ENCODE results near the gene FBXO2. TPM values are rescaled to one million over a fixed set of nuclear protein-coding genes. Genes with fewer than 3 reads are reported as not detected.

Gene FBXO2
- total and polyA plus RNA-seq, 10 of the 15 experiments (the other 5 are each of a cell fraction or from before 2014, with no cell fraction given), result 0.06 to 0.41 (median 0.18) TPM; not detected in 4

DNA sequence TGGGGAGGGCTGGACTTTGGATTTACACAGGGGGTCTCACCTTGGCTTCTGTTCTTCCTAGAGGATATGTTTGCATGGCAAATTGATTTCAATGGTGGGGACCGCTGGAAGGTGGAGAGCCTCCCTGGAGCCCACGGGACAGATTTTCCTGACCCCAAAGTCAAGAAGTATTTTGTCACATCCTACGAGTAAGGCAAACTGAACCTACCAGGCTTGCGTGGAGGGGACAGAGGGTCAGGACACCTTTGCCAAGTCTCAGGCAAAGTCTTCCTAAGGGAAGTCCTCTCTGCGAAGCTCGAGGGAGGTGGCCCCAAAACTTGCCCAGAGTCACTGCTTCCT is 16.9 kb upstream of the FBXO2 start:
- H4K20me1 ChIP-seq (ENCODE audit: control insufficient read depth, insufficient read depth), result no peaks in the 10 kb centered on the region
- no peaks in the 10 kb centered on the region for H3K9me3 ChIP-seq (replicated peaks; ENCODE audit: control insufficient read depth, insufficient read depth, low read length)
- WGBS (ENCODE audit: insufficient coverage, insufficient replicate concordance, low lambda C conversion rate, missing lambda C conversion rate), result 75% methylated on average over 6 of the region's 6 CpGs
- peaks cover 2 to 15% of the 10 kb centered on the region in 2 experiments for H3K36me3 ChIP-seq (ENCODE audit: control insufficient read depth in 2 of 2, insufficient read depth in 2 of 2, low read length in 1 of 2)
- in situ Hi-C loops (cut with MboI), result no loop called here
- no peak overlapping the region for H3K4me2 ChIP-seq (ENCODE audit: control insufficient read depth, insufficient read depth)
- H3K27ac ChIP-seq (ENCODE audit: control insufficient read depth, insufficient read depth), result peak overlapping the region; percentile 80; the same call in 1 of the 2 replicates
- FAIRE-seq (no peak), DNase-seq (ENCODE audit: low read depth, low spot score) (no peak), ATAC-seq (no peak)
- SMC1A ChIA-PET (ENCODE audit: uncharacterized antibody, unreplicated experiment), result no interaction called here
- peaks cover 10% of the 10 kb centered on the region for H3K4me1 ChIP-seq (ENCODE audit: control insufficient read depth, insufficient read depth, low read length)
- no TSS peak for BruUV-seq (replicated peaks)
- no peak overlapping the region for H3K4me3 ChIP-seq
- RAD21 ChIA-PET (ENCODE audit: unreplicated experiment), result no interaction called here
- no peak overlapping the region for H2AFZ ChIP-seq (ENCODE audit: control insufficient read depth, low read depth, low read length)
- POLR2A ChIA-PET, result no interaction called here
- intact Hi-C loops (cut with micrococcal nuclease; ENCODE audit: unreplicated experiment), result no loop called here
- H3K27me3 ChIP-seq (replicated peaks in 1 of 2; ENCODE audit: control insufficient read depth in 2 of 2, insufficient read depth in 2 of 2, low read length in 1 of 2), result no peaks in the 10 kb centered on the region
- CTCF ChIA-PET, result no interaction called here
- H3K79me2 ChIP-seq (ENCODE audit: control insufficient read depth, insufficient read depth, low read length), result no peaks in the 10 kb centered on the region; the same call in 1 of the 2 replicates
- no peak overlapping the region for H3K9ac ChIP-seq (ENCODE audit: control insufficient read depth, insufficient read depth, low read length)
- TF ChIP-seq, protein P1, sequence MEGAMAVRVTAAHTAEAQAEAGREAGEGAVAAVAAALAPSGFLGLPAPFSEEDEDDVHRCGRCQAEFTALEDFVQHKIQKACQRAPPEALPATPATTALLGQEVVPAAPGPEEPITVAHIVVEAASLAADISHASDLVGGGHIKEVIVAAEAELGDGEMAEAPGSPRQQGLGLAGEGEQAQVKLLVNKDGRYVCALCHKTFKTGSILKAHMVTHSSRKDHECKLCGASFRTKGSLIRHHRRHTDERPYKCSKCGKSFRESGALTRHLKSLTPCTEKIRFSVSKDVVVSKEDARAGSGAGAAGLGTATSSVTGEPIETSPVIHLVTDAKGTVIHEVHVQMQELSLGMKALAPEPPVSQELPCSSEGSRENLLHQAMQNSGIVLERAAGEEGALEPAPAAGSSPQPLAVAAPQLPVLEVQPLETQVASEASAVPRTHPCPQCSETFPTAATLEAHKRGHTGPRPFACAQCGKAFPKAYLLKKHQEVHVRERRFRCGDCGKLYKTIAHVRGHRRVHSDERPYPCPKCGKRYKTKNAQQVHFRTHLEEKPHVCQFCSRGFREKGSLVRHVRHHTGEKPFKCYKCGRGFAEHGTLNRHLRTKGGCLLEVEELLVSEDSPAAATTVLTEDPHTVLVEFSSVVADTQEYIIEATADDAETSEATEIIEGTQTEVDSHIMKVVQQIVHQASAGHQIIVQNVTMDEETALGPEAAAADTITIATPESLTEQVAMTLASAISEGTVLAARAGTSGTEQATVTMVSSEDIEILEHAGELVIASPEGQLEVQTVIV (IDR thresholded peaks at IDR 0.05; ENCODE audit: borderline replicate concordance, partially characterized antibody), result no peak
- TF ChIP-seq RFX5 (IDR thresholded peaks at IDR 0.05; ENCODE audit: low read depth, low read length) (no peak), TCF3 (IDR thresholded peaks at IDR 0.05; ENCODE audit: borderline replicate concordance, insufficient read depth, low read depth, low read length) (no peak), SREBF1 (IDR thresholded peaks at IDR 0.05; ENCODE audit: low read length) (no peak), RAD51 (IDR thresholded peaks at IDR 0.05) (no peak), SMAD5 (IDR thresholded peaks at IDR 0.05; ENCODE audit: low read depth) (no peak), CHD1 (IDR thresholded peaks at IDR 0.05; ENCODE audit: low read depth, low read length) (no peak)

All from GM12878 (cell line).